GM21423 (cell line): ENCODE results near the gene DNAAF2.
"Not testable (repeated sequence)": the region's sequence is repeated elsewhere in the genome, so short reads cannot be mapped to it uniquely, and the experiment has no call there.

Experiments
- ATAC-seq: cut with Tn5 transposase; IDR thresholded peaks from one replicate; pipeline ENCODE4 v1.9.1; 2021; ENCODE audit warnings: mild to moderate bottlenecking, moderate library complexity; ENCODE audit not compliant: unreplicated experiment

The DNAAF2 gene

GRCh38 chr14:49584981-49585640 is 49.9 kb downstream of the DNAAF2 start:
- not testable (repeated sequence) for ATAC-seq

DNA sequence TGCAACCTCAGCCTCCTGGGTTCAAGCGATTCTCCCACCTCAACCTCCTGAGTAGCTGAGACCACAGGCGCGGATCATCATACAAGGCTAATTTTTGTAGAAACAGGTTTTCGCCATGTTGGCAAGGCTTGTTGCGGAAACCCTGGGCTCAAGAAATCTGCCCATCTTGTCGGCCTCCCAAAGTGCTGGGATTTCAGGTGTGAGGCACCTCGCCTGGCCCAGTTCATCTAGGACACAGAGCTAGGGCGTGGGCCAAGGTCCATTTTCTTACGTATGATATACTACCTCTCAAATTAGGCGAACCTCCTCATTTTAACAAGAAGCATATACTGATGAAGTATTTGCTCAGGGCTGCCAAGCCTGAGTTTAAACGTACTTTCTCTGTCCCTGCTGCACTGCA is 51.0 kb downstream of the DNAAF2 start:
- ATAC-seq = no peak

DNA sequence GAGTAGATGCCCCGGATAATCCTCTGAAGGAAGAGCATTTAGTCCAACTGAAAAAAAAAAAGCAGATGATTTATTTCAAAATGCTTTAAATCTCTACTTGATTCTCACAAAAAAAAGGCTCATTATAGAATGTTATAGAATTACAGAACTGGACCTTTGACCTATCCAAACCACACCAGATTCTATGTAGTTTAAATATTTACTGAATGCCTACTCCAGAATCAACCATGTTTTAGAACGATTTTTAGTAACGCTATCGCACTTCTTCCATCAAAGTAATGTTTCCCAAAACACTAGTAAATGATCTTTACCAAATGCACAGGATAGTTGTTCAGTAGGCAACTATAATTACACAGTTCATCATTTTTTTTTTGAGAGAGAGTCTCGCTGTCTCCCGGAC is 51.4 kb downstream of the DNAAF2 start:
- no peak for ATAC-seq

GRCh38 chr14:49582113-49582977 is 52.7 kb downstream of the DNAAF2 start:
- no peak for ATAC-seq

GRCh38 chr14:49581209-49582112 is 53.6 kb downstream of the DNAAF2 start:
- ATAC-seq = no peak

DNA sequence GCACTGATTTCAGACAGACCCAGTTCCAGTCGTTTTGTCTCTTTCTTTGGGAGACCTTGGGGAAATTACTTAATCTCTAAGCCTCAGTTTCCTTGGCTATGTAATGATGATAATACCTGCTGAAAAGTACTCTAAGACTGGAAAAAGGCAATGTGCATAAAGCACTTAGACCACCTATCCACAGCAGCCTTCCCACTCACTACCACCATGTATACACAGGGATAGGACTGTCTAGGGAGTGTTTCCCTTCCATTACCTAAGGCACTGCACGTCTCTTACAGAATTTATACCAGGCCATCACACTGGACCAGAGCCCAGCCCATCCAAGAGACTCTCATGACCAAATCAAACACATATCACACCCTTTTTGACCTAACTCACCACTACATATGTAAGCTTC is 55.2 kb downstream of the DNAAF2 start:
- ATAC-seq = no peak

- ATAC-seq = no peak
Measured at GRCh38 chr14:49578141-49578540, 56.9 kb downstream of the DNAAF2 start.
